BJ (cell line): ENCODE measurements around the gene MTA1. TPM values are rescaled to one million over a fixed set of nuclear protein-coding genes. Genes with fewer than 3 reads are reported as not detected.

Experiments used
- CTCF ChIA-PET: fragments of 350-600 bp; formaldehyde crosslinking; extraction: SDS; loops from one replicate; lab custom pipeline; 2021; ENCODE audit warnings: antibody characterized with exemption, inconsistent platforms; lab: Yijun Ruan, JAX
- POLR2A ChIA-PET: fragments of 300-600 bp; sonication (Branson Sonifier 250); formaldehyde crosslinking; extraction: SDS; loops from one replicate; lab custom pipeline; 2021; ENCODE audit warnings: antibody characterized with exemption; lab: Charles Lee
- DNase-seq: peaks from one replicate; pipeline ENCODE4 v3.0.0-alpha.2; 2011; ENCODE audit warnings: low read depth
- H3K27me3 ChIP-seq: 2 replicates; pipeline ENCODE4 v1.6.0; 2011; ENCODE audit warnings: low read length; ENCODE audit not compliant: control insufficient read depth, insufficient read depth
- H3K36me3 ChIP-seq: 2 replicates; pipeline ENCODE4 v1.5.1; 2011; ENCODE audit warnings: low read length; ENCODE audit not compliant: control insufficient read depth, insufficient read depth
- H3K4me3 ChIP-seq: 2 replicates; pipeline ENCODE4 v1.5.1; 2011; ENCODE audit warnings: low read depth, mild to moderate bottlenecking, control low read depth, low read length
- polyA plus RNA-seq: library from polyadenylated mRNA; depleted of rRNA; stranded (reverse); fragments of >200 nt; gene quantifications from 2 replicates; pipeline ENCODE4 v1.2.3, GENCODE V29; 2011
- TF ChIP-seq, protein P1 (sequence below): IDR thresholded peaks from 2 replicates; pipeline ENCODE4 v1.5.1; 2011; ENCODE audit warnings: low read depth, mild to moderate bottlenecking, control low read depth, inconsistent platforms, low read length, moderate library complexity; ENCODE audit not compliant: insufficient read depth

MTA1 gene
- polyA plus RNA-seq, 1 experiment = 48.8 TPM

DNA sequence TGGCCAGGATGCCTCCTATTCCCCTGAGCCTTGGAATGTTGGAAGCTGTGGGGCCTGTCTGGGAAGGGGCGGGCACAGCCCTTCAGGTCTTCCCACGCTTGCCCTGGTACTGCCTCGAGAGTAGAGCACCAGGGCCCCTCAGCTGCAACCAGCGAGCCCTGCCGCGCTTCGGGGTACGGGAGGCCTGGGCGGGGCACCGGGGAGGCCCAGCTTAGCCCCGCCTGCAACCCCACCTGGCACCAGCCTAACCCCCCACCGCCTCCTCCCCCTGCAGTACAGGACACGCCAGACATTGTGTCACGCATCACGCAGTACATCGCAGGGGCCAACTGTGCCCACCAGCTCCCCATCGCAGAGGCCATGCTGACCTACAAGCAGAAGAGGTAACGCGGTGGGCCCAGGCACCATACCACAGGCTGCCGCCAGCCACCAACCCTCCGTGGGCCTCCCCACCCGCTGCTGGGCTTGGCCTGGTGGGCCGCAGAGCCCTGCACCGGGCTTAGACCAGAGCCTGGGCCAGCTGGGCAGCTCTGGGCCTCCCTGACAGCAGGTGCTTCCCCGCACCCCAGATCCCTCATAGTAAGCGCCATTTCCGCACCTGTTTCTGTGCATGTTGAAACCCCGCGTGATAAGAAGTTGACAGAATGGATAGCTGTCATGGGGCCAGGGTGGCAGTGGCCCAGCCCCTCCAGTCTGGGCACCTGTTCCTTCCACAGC is 34.9 kb upstream of the MTA1 start:
- Histone ChIP-seq H3K36me3 (peaks cover 22% of the 10 kb centered on the region), H3K27me3 (no peaks in the 10 kb centered on the region), H3K4me3 (no peak overlapping the region)
- TF ChIP-seq, protein P1, sequence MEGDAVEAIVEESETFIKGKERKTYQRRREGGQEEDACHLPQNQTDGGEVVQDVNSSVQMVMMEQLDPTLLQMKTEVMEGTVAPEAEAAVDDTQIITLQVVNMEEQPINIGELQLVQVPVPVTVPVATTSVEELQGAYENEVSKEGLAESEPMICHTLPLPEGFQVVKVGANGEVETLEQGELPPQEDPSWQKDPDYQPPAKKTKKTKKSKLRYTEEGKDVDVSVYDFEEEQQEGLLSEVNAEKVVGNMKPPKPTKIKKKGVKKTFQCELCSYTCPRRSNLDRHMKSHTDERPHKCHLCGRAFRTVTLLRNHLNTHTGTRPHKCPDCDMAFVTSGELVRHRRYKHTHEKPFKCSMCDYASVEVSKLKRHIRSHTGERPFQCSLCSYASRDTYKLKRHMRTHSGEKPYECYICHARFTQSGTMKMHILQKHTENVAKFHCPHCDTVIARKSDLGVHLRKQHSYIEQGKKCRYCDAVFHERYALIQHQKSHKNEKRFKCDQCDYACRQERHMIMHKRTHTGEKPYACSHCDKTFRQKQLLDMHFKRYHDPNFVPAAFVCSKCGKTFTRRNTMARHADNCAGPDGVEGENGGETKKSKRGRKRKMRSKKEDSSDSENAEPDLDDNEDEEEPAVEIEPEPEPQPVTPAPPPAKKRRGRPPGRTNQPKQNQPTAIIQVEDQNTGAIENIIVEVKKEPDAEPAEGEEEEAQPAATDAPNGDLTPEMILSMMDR = no peak
- no peak for DNase-seq
- ChIA-PET POLR2A (no interaction called here), CTCF (interaction anchor here (0.9 to 2.8 kb wide), 3 partner anchors 12 to 14 kb away, joined by 3 to 10 read pairs (median 4); no protein-coding TSS in a partner anchor)

DNA sequence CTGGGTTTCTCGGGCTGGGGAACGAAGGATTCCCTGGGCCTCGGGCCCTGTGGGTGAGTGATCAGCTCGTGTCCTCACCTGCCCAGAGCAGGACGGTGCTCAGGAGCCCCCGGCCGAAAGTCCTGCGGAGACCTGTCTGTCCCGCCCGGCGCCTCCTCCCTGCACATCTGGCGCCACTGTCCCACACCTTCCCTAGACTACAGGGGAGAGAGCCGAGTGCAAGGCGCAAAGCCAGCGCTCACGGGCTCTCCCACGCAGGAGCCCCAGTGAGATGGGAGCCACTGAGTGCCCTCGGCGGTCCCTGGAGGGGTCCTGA is 34.3 kb upstream of the MTA1 start:
- DNase-seq = no peak
- ChIA-PET POLR2A (no interaction called here), CTCF (interaction anchor here (2.8 kb wide), 1 partner anchor 15 kb away, joined by 10 read pairs; no protein-coding TSS in a partner anchor)
- TF ChIP-seq, protein P1 = no peak
- Histone ChIP-seq H3K4me3 (no peak overlapping the region), H3K36me3 (peaks cover 21% of the 10 kb centered on the region), H3K27me3 (no peaks in the 10 kb centered on the region)

- DNase-seq = no peak
- POLR2A ChIA-PET = no interaction called here
Measured at GRCh38 chr14:105385698-105386365, 33.8 kb upstream of the MTA1 start.

GRCh38 chr14:105386581-105387529 is 32.8 kb upstream of the MTA1 start:
- no peaks in the 10 kb centered on the region for H3K27me3 ChIP-seq
- no peak for DNase-seq
- H3K4me3 ChIP-seq = no peak overlapping the region
- peaks cover 21% of the 10 kb centered on the region for H3K36me3 ChIP-seq
- CTCF ChIA-PET = interaction anchor here (2.8 kb wide), 1 partner anchor 16 kb away, joined by 10 read pairs; no protein-coding TSS in a partner anchor
- TF ChIP-seq, protein P1 = no peak
- POLR2A ChIA-PET = no interaction called here

More at GRCh38 chr14:105385698-105386365, 33.8 kb upstream of the MTA1 start:
- CTCF ChIA-PET = interaction anchor here (2.8 kb wide), 1 partner anchor 15 kb away, joined by 10 read pairs; no protein-coding TSS in a partner anchor
- Histone ChIP-seq H3K27me3 (no peaks in the 10 kb centered on the region), H3K4me3 (no peak overlapping the region), H3K36me3 (peaks cover 21% of the 10 kb centered on the region)
- TF ChIP-seq, protein P1 = no peak
